SJSA1 (cell line): ENCODE results near the gene LRRC42. TPM values are rescaled to one million over a fixed set of nuclear protein-coding genes. Genes with fewer than 3 reads are reported as not detected.

Experiments
- DNase-seq, 2 experiments: peaks; one replicate each; pipeline ENCODE4 v3.0.0-alpha.2; 2015 to 2020; ENCODE audit warnings: low spot score in 2 of 2, low read depth in 1 of 2
- H3K27ac ChIP-seq: fragments of 250-450 bp; sonication (Bioruptor Pico); 2 replicates; pipeline ENCODE4 v1.5.1; 2020; ENCODE audit warnings: mild to moderate bottlenecking, moderate library complexity
- H3K27me3 ChIP-seq: fragments of 250-450 bp; sonication (Bioruptor Pico); replicated peaks from 2 replicates; pipeline ENCODE4 v1.5.1; 2020; ENCODE audit warnings: mild to moderate bottlenecking, moderate library complexity
- H3K36me3 ChIP-seq: fragments of 250-450 bp; sonication (Bioruptor Pico); 2 replicates; pipeline ENCODE4 v1.5.1; 2020; ENCODE audit warnings: mild to moderate bottlenecking
- H3K4me1 ChIP-seq: fragments of 250-450 bp; sonication (Bioruptor Pico); replicated peaks from 2 replicates; pipeline ENCODE4 v1.6.1; 2021; ENCODE audit warnings: mild to moderate bottlenecking
- H3K4me3 ChIP-seq: fragments of 250-450 bp; sonication (Bioruptor Pico); 2 replicates; pipeline ENCODE4 v1.5.1; 2020; ENCODE audit warnings: mild to moderate bottlenecking
- H3K9me3 ChIP-seq: fragments of 250-450 bp; sonication (Bioruptor Pico); replicated peaks from 2 replicates; pipeline ENCODE4 v1.5.1; 2020; ENCODE audit warnings: mild to moderate bottlenecking
- total RNA-seq: library from RNA; depleted of rRNA; stranded (reverse); fragments of >200 nt; shearing (Covaris generic); gene quantifications from 2 replicates; pipeline ENCODE4 v1.2.3, GENCODE V29; 2014

Gene LRRC42
- total RNA-seq, 1 experiment from 2014 or later, result 46.7 TPM

- no peaks in the 10 kb centered on the region for H3K4me1 ChIP-seq
- no peak for DNase-seq
- H3K4me3 ChIP-seq, result no peak overlapping the region
- H3K36me3 ChIP-seq, result peaks cover 67% of the 10 kb centered on the region
- no peak overlapping the region for H3K27ac ChIP-seq
- no peaks in the 10 kb centered on the region for H3K27me3 ChIP-seq
- peaks cover 7% of the 10 kb centered on the region for H3K9me3 ChIP-seq
These were observed 16.7 kb upstream of the LRRC42 start for GRCh38 chr1:53929246-53929960.

- Histone ChIP-seq H3K27me3 (no peaks in the 10 kb centered on the region), H3K36me3 (peaks cover 79% of the 10 kb centered on the region), H3K9me3 (peaks cover 19% of the 10 kb centered on the region), H3K4me1 (no peaks in the 10 kb centered on the region), H3K4me3 (no peak overlapping the region), H3K27ac (no peak overlapping the region)
- DNase-seq, result no peak
These were observed 15.2 kb upstream of the LRRC42 start for GRCh38 chr1:53930932-53931331.

GRCh38 chr1:53931523-53931922 is 14.6 kb upstream of the LRRC42 start:
- Histone ChIP-seq H3K4me1 (no peaks in the 10 kb centered on the region), H3K27me3 (no peaks in the 10 kb centered on the region), H3K27ac (no peak overlapping the region), H3K9me3 (peaks cover 19% of the 10 kb centered on the region), H3K4me3 (no peak overlapping the region), H3K36me3 (peaks cover 82% of the 10 kb centered on the region)
- no peak for DNase-seq

GRCh38 chr1:53934170-53934765 is 11.9 kb upstream of the LRRC42 start:
- H3K27me3 ChIP-seq, result no peaks in the 10 kb centered on the region
- peaks cover 19% of the 10 kb centered on the region for H3K9me3 ChIP-seq
- H3K4me3 ChIP-seq, result no peak overlapping the region
- peaks cover 7% of the 10 kb centered on the region for H3K4me1 ChIP-seq
- H3K27ac ChIP-seq, result no peak overlapping the region
- H3K36me3 ChIP-seq, result peaks cover 70% of the 10 kb centered on the region
- no peak for DNase-seq

- Histone ChIP-seq H3K9me3 (peaks cover 19% of the 10 kb centered on the region), H3K27me3 (no peaks in the 10 kb centered on the region), H3K4me1 (peaks cover 7% of the 10 kb centered on the region), H3K36me3 (peaks cover 61% of the 10 kb centered on the region), H3K27ac (no peak overlapping the region), H3K4me3 (no peak overlapping the region)
- no peak for DNase-seq
These were observed 9.7 kb upstream of the LRRC42 start for GRCh38 chr1:53936430-53936829.

GRCh38 chr1:53938136-53938830 is 7.9 kb upstream of the LRRC42 start:
- Histone ChIP-seq H3K36me3 (peaks cover 49% of the 10 kb centered on the region), H3K9me3 (peaks cover 17% of the 10 kb centered on the region), H3K27me3 (no peaks in the 10 kb centered on the region), H3K27ac (no peak overlapping the region), H3K4me1 (peaks cover 7% of the 10 kb centered on the region), H3K4me3 (no peak overlapping the region)
- no peak for DNase-seq

- Histone ChIP-seq H3K4me1 (peaks cover 19% of the 10 kb centered on the region), H3K27ac (no peak overlapping the region), H3K27me3 (no peaks in the 10 kb centered on the region), H3K4me3 (no peak overlapping the region), H3K36me3 (peaks cover 27% of the 10 kb centered on the region), H3K9me3 (no peaks in the 10 kb centered on the region)
- DNase-seq, result no peak
These were observed 3.8 kb upstream of the LRRC42 start for GRCh38 chr1:53942127-53942957.

GRCh38 chr1:53943090-53943489 is 3.1 kb upstream of the LRRC42 start:
- no peaks in the 10 kb centered on the region for H3K27me3 ChIP-seq
- H3K27ac ChIP-seq, result no peak overlapping the region
- H3K4me3 ChIP-seq, result no peak overlapping the region
- H3K36me3 ChIP-seq, result peaks cover 25% of the 10 kb centered on the region
- H3K9me3 ChIP-seq, result no peaks in the 10 kb centered on the region
- DNase-seq, result no peak
- H3K4me1 ChIP-seq, result peaks cover 20% of the 10 kb centered on the region

GRCh38 chr1:53943490-53944043 is 2.6 kb upstream of the LRRC42 start:
- no peak for DNase-seq

GRCh38 chr1:53944469-53945182 is 1.5 kb upstream of the LRRC42 start:
- no peak for DNase-seq
- Histone ChIP-seq H3K27me3 (no peaks in the 10 kb centered on the region), H3K9me3 (no peaks in the 10 kb centered on the region), H3K4me1 (peaks cover 14% of the 10 kb centered on the region), H3K4me3 (peak overlapping the region; percentile 86), H3K27ac (peak overlapping the region; percentile 62), H3K36me3 (peaks cover 35% of the 10 kb centered on the region)

More at GRCh38 chr1:53943490-53944043, 2.6 kb upstream of the LRRC42 start:
- Histone ChIP-seq H3K9me3 (no peaks in the 10 kb centered on the region), H3K4me3 (no peak overlapping the region), H3K27me3 (no peaks in the 10 kb centered on the region), H3K36me3 (peaks cover 30% of the 10 kb centered on the region), H3K4me1 (peaks cover 15% of the 10 kb centered on the region), H3K27ac (no peak overlapping the region)

GRCh38 chr1:53945183-53945432 is 1.0 kb upstream of the LRRC42 start:
- no peaks in the 10 kb centered on the region for H3K9me3 ChIP-seq
- H3K27me3 ChIP-seq, result no peaks in the 10 kb centered on the region
- H3K27ac ChIP-seq, result peak overlapping the region; percentile 62
- peak overlapping the region; percentile 86 for H3K4me3 ChIP-seq
- DNase-seq, result no peak
- H3K36me3 ChIP-seq, result peaks cover 36% of the 10 kb centered on the region
- H3K4me1 ChIP-seq, result peaks cover 14% of the 10 kb centered on the region

- DNase-seq, result peak; percentile 93 to 97
- Histone ChIP-seq H3K9me3 (no peaks in the 10 kb centered on the region), H3K27ac (peak within 1 kb of the TSS; percentile 68), H3K4me3 (peak within 1 kb of the TSS; percentile 86), H3K4me1 (peaks cover 14% of the 10 kb centered on the region), H3K27me3 (no peaks in the 10 kb centered on the region), H3K36me3 (peaks cover 41% of the 10 kb centered on the region)
These were observed 508 bp upstream of the LRRC42 start, which contains the start of gene IFT25 for GRCh38 chr1:53945433-53946251. TSS of gene IFT25 (minus strand) at chr1:53945699. CDS start at chr1:53940082, 5,617 bp downstream.
